ENCODE measurements around the gene BCAR3. TPM values are rescaled to one million over a fixed set of nuclear protein-coding genes. Genes with fewer than 3 reads are reported as not detected.

Gene BCAR3
- total RNA-seq, 1 donor from 2014 or later, result 46.9 TPM

DNA sequence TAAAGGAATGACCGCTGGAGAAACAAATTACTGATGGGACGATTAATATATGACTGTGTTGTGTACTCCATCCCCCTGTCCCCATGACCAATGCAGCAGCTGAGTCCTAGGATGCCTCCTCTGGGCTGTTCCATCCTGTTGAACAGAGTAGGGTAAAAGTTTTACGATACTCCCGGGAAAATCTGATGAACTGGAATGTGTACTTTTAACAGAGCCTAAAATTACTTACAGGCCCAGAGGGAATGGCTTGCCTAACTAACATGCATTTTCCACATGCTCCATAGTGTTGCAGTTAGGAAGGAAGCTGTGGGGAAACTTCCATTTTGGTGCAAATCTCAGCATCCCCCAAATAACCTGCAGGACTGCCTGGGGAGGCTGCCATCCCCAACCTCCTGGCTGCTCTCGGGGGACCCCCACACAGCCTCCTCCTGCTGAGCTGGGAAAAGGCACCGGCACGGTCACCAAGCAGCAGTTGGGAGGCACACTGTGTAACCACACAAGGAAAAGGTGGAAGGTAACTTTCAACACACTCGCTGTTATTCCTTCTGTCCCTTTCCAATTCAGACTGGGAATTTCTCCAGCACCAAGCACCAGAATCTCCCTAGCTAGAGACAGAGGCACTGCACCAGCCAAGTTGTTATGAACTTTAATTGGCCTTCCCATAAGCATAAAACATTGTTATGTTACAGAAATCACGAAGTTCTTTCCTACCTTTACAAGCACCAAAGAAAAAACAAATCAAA lies 97.2 kb downstream of the BCAR3 start:
- DNase-seq (ENCODE audit: extremely low read depth, low read depth, low spot score), result no peak

DNA sequence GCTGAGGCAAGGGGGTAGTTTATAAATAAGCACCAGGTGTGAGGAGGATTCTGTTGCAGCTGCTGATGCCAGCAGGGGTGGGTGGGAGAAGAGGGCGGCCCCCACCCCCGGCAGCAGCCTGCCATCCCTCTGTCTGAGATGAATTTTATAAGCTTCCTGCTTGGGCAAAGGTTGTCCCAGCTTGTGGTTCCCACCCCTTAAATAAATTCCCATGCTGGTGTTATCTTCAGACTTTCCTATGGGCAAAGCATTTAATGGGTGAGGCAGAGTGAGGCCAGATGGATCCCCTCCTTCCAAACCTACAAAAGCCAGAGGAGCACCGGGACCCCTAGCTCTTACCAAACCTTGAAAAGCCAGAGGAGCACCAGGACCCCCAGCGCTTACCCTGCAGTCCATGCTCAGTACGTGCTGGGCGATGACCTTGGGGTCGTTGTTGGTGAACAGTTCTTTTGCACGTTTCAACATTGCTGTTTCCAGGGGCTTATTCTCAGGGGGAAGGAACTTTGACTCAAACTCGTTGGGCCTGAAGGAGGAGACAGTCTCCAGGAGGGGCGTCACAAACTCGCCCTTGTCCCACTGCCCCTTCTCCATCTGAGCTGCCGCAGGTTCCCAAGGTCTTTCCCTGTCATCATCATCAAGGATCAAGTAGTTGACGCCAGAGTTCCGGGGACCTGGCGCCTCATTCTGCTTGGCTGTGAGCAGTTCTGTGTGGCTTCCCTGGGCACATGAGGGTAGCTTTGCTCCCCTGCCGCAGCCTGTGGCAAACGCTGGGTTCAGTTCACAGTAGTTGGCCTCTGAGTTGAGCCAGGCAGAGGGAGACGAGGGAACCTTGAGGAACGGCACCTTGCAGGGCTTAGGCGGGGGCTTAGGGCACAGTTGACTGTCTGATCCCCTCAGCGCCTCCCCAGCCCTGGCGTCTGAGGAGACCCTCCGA lies 99.5 kb downstream of the BCAR3 start:
- no peak for DNase-seq (ENCODE audit: extremely low read depth, low read depth, low spot score)

DNA sequence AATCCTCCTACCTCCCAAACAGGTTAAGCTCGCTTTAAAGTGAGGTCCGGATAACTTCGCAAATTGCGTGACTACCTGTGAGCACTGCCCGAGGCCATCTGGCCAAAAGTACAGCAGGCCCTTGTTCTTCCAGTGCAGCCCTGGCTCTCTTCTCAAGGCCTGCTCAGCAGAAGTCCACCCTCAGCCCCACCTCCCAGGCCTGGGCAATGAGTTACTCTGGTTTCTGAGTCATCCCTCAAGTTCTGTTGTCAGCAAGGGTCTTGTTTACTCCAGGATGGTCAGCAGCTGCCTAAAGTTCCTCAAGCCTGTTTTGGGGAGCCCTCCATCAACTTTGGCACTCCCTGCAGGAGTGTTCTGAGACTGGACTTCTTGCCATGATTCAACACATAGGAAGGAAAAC lies 101.7 kb downstream of the BCAR3 start:
- DNase-seq (ENCODE audit: extremely low read depth, low read depth, low spot score), result no peak

DNA sequence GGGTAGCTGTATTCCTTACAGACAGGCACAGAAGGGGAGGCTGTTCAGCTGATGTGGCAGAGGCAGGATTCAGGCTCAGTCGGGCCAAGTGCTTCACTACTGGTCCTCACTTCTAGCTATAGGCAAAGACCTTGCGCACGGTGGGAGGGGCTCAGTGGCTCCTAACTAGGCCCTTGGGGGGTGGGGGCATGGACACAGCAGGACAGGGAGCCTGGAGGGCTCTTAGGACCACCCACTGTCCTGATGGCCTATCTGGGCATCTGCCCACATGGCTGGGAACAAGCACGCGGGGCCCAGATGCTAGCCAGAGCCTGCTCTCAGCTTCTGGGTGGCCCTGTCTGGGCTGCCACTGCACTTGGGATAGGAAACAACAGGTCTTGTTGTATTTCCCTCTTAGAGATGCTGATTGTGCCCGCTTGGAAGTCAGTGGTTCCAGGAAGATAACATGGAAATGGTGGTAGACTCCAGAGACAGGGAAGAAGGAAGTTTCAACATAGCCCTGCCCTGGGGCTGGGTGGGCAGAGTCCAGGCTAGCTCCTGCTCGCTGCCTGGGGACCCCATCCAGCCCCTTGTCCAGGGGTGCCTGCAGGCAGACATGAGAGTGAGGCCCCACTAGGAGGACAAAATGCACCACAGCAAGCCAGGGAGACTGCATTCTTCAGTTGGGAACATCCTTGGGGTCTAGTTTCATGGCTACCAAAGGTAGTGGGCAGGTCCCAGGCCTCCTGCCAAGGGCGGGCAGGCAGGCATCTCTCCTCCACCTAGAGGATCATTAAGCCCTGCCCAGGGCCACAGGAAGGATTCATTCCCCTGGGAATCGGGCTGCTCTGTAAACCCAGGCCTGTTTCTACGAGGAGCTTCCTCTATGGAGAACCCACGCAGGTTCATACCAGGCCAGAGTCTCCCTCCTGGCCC lies 102.5 kb downstream of the BCAR3 start:
- no peak for DNase-seq (ENCODE audit: extremely low read depth, low read depth, low spot score)

DNA sequence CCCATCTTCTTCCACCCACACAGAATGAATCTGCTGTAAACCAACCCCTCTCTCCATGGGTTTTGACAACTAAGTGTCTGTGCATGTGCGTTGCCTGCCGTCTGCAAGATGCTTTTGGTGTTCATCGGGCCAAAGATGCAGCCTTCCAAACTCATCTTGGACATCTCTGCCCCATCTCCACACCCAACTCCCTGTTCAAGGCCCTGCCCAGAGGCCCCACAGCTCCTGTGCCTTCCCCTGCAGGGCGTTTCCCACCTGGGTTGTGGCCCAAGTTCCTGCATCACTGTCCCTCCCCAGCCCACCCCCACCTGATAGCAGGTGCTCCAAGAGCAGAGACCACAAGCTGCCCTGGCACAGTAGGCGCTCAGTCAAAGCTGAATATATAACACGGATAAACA lies 103.2 kb downstream of the BCAR3 start:
- DNase-seq (ENCODE audit: extremely low read depth, low read depth, low spot score), result no peak

DNA sequence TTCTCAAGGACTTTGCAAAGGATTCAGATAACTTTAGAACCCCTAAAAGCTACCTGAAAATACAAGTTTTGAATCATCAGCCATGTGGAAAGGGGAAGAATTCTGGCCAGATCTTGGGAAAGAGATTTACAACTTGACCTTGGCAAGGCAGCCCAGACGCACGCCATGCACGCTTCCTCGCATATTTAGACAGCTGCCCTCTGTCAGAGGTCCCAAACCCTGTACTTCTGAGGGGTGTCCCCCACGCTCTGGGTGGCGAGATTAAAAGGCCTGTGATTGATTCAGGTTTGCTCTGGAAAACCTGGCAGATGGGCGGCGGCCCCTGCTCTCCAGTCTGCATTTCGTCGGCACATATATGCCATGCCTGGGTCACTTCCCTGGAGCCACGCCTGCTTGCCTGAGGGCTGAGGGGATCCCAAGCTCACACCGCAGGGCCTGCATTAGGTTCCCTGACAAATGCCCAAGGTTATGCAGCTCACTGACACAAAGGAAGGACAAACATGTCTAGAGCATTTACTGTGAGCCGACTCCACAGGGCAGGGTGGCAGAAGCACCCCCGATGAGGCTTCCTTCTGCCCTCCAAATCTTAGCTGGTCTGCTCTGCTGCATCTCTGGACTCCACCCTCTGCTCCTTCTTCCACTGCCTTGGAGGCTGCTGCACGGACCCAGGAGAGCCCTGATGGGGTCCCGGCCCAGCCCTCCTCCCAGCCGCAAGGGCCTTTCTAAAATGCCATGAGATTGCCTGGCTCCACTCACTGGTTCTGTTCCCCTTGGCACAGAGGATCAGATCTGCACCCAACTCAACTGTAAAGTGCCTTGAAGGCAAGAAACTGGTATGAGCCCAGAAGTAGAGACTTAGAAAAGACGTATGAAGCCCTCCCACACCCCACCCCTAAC lies 103.9 kb downstream of the BCAR3 start:
- no peak for DNase-seq (ENCODE audit: extremely low read depth, low read depth, low spot score)

DNA sequence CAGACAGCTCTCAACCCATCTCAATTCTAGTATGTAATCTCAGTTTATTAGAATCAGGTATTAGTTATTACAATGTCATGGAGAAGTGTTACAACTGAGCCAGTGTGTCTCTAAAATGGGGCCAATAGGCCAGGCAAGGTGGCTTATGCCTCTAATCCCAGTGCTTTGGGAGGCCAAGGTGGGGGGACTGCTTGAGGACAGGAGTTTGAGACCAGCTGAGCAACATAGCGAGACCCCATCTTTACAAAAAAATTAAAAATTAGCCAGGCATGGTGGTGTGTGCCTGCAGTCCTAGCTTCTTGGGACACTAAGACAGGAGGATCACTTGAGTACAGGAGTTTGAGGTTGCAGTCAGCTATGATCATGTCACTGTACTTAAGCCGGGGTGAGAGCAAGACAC lies 104.9 kb downstream of the BCAR3 start:
- no peak for DNase-seq (ENCODE audit: extremely low read depth, low read depth, low spot score)

DNA sequence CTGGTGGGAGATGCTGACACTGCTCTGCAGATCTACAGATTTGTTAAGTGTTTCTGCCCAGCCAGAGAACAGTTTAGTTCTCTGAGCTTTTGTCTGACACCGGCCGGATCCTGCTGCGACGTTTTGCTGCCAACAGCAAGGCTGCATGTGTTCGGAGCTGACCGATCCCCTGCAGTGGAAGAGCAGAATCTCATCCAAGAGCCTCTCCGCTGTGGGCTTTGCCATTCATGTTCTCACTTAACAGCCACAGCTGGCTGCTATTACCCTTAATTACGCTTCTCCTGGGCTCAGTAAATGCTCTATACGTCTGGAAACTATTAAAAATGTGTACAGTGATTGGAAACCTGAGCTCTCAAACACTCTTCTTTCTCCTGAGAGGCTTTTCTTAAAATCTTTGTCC lies 105.3 kb downstream of the BCAR3 start:
- DNase-seq (ENCODE audit: extremely low read depth, low read depth, low spot score), result no peak

DNA sequence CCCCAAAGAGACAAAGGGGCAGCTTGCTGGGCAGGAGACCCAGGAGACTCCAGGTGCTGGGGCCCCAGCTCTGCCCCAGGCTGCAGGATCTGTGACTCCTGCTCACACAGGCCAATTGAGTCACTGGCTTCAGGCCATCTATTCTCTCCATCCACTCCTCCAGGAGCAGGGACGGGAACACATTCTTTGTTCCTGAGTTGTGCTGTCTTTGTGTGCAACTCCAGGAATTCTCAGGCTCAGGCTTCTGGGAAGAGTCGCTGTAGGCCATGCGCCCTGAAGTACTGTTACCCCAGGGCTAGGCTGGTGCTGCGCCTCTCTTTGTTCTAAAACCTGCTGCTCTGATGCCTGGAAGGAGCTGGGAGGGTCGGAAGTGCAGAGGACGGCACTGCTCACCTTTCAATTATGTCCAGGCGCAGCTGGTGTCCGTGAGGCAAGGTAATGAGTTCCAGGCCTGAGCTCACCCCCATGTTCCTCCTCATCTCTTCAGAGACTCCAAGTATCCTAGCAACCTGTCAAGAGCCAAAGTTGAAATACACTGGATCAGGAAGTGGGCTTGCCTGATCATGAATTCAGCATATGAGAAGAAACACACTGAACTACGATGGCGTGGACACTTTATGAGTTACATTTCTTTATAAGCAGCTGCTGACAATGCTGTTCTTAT lies 105.9 kb downstream of the BCAR3 start:
- DNase-seq (ENCODE audit: extremely low read depth, low read depth, low spot score), result no peak

DNA sequence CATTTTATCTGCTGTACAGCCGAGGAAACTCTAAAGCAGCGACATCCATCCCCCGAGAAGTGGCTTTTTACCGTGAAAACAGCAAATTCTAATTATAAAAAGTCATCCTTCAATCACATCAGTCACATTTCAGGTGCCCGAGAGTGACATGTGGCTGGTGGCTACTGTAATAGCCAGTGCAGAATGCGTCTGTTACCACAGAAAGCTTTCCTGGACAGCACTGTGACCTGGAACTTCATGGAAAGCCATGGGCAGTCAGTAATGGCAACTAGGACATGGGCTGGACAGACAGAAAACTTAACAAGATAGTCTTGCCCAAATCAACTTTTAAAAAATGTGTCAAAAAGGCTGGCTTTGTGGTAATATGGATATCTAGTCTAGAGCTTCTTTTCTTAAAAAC lies 106.6 kb downstream of the BCAR3 start:
- no peak for DNase-seq (ENCODE audit: extremely low read depth, low read depth, low spot score)

DNA sequence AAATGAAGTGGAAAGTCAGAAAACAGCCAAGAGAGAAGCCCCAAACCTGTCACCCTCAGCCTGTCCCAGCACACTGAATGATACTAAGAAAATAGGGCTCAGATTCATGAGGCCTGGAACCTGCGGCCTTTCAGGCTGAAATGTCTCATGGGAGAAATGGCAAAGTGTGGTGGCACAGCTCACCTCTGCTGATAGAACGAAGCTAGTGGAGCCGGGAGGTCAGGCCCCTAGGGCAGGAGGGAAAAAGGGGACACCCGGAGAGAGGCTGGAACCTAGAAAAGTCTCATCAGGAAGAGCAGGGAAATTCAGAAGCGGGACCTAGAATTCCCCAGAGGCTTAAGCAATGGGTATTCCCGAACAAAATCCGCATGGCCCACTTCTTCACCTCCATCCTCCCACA lies 107.1 kb downstream of the BCAR3 start:
- DNase-seq (ENCODE audit: extremely low read depth, low read depth, low spot score), result no peak

DNA sequence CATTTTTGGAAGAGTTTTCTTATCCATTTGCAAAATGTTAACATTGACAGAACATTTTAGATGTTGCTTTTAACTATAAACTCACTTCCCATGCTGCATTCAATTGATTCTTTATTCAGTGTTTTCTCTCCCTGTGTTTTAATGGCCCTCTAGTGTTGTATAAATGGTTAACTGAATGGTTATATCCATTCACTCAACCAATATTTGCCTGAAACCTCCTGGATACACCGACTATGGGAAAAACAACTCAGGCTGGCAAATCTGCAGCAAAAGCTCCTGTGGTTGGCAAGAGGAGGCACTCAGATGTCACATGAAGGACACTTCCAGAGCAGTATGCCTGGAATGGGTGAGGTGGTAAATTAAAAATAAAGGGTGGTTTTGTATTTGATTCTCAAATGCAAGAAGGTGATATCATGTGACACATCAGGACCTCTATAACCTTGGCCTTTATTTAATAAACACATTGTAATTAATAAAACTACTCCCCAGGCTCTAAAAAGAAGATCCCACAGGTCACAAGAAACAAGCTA lies 107.6 kb downstream of the BCAR3 start:
- no peak for DNase-seq (ENCODE audit: extremely low read depth, low read depth, low spot score)

DNA sequence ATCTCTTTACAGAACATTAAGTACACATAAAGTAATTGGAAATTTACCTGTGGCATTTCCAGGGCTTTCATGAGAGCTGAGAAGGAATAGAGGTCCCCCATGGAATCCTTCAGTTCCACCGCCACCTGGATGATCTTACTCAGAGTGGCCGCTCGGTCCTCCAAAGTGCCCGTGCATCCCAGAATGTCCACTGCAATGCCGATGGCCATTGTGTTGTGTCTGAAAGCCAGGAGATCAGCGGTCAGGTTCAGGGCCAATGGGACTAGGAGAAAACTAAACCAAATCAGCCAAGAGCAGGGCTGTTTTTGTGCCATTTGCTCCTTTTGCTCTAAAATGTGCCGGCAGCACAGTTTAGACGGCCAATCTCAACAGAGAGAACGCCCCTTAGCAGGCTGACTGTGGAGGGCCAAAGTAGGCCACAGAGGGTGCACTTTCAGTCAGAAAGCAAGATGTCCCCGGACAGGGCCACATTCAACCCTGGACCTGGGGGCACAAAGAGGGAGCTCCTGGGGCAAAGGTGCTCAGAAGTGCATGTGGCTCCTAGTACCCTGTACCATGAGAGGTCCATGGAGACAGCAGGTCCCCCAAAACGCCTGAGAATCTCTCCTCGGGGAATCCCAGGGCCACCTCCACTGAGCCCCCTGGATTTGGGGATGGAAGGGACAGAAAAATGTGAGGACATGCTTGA lies 109.9 kb downstream of the BCAR3 start:
- DNase-seq (ENCODE audit: extremely low read depth, low read depth, low spot score), result no peak

DNA sequence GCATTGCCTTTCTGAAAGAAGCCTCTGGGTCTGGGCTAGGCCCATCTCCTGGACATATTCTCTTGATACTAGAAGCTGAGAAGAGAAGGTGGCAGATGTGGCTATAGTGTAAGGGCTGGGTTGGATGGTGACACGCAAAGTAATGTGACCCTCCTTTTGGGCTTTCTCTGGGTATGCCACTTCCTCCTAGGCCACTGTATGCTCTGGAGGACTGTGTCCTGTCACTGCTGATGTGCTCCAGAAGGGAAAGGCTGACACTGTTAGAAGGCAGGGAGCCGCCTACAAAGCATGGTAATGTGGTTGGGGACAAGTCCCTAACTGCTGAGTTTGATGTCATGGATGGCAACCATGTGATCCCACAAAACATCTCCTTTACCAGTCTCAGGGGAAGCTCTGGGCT lies 112.1 kb downstream of the BCAR3 start:
- DNase-seq (ENCODE audit: extremely low read depth, low read depth, low spot score), result no peak

DNA sequence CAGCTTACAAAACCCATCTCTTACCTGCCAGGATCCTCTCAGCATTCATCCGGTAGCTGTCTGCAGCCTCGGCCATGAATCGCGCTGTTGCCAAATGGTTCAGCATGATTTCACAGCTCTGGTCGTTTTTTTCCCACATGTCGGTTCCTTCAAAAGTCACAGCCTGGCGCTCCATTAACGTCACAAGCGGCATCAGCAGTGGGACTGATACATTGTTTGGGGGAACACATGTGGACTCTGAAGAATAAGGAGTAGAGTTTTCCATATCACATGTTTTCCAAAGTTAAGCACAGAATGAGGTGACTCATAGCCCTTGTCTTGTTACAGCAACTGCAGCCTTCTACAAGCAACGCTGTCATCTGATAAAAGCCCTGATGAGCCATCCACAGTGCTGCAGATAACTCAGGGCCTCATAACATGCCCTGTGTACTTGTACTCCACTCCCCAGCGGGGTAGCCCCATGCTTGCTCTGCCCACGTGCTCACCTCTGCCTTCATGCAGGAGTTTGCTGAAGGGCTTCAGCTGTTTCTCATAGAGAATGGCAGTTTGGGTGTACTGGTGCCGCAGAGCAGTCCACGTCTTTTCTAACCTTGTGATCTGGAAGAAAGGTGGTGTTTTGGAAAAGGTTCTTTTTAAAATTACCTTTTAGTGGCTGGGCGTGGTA lies 114.2 kb downstream of the BCAR3 start:
- no peak for DNase-seq (ENCODE audit: extremely low read depth, low read depth, low spot score)

DNA sequence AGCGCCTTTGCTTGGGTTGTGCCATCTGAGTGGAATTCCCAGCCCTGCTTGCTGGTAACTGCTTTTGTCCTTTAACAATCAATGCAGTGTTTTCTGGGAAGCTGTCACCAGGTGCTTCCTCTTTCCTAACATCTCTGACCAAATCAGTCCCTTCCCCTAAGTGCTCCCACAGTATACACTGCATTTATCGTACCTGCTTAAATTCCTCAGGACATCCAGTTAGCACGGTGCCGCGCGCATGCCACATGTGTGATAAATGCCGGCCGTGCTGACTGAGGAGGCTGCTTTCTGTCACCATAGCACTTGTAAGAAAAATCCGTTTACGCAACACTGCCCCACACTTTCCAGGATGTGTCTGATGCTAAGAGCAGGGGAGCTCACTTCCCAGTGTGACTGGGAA lies 115.4 kb downstream of the BCAR3 start:
- no peak for DNase-seq (ENCODE audit: extremely low read depth, low read depth, low spot score)

DNA sequence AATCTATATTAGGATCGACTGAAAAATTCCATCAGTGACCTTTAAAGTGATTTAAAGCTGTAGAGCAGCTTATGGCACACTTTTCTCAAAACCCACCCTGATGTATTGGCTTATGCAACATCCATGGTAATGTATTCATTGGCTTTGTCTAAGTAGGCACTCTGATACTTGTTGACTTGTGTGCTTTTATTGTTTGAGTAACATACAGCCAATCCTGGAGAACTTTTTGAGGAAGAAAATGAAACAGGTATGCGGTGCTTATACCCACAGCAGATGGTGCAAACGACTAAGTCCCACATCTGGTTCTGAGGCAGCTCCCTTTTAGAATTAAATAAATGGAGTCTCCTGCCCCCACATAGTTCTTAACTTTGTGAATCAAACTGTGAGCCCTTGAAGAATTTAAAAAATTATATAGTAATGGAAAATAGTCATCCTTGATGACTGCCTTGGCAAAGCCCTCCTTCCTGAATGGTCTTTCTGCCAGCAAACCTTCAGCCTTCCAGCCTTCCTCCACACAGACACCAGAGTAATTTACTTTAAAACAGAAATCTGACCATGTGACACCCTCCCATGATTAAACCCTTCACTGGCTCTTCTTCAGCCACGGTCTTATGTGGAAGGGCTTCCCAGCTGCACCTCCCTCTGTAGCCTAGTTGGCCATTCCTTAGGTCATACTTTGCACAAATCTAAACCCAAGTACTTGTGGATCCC lies 116.0 kb downstream of the BCAR3 start:
- no peak for DNase-seq (ENCODE audit: extremely low read depth, low read depth, low spot score)

DNA sequence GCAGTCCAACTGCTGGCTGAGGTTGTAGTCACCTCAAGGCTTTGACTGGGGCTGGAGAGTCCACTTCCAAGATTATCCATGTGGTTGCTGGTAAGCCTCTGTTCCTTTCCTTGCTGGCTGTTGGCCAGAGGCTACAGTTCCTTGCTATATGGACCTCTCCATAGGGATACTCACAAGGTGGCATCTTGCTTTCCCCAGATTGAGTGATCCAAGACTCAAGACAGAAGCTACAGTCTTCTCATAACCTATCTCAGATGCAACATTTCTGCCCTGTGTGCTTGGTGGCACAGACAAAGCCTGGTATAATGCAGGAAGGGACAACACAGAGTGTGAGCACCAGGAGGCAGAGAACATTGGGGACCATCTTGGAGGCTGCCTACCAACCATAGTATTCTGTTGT lies 121.9 kb downstream of the BCAR3 start:
- DNase-seq (ENCODE audit: extremely low read depth, low read depth, low spot score), result no peak

Data from glomerular endothelial cell (primary cell).